Lung (tissue), 12 donors: ENCODE results near the gene ANKFN1. TPM values are rescaled to one million over a fixed set of nuclear protein-coding genes. Genes with fewer than 3 reads are reported as not detected.
A peak's percentile ranks its signal among the peaks of the same experiment; 100 is the strongest.

Experiments used
- ATAC-seq: fragments of 200-7000 bp; cut with Tn5 transposase; one replicate; pipeline ENCODE4 v1.9.1; 2020; ENCODE audit warnings: moderate number of reproducible peaks; ENCODE audit not compliant: insufficient read depth, low FRiP score
- DNase-seq, 3 donors: peaks; one replicate each; pipeline ENCODE4 v3.0.0-alpha.2; 2013 to 2017
- H3K27ac ChIP-seq, 2 donors: one replicate each; pipeline ENCODE4 v1.5.1; 2013; ENCODE audit warnings: mild to moderate bottlenecking in 2 of 2, moderate library complexity in 2 of 2, control low read depth in 1 of 2, inconsistent platforms in 1 of 2, low read depth in 1 of 2, low read length in 1 of 2
- H3K27me3 ChIP-seq, 3 donors: one replicate each; pipeline ENCODE4 v1.5.1; 2013; ENCODE audit warnings: low read length in 2 of 3; ENCODE audit not compliant: control insufficient read depth in 3 of 3, insufficient read depth in 3 of 3
- H3K36me3 ChIP-seq, 4 donors: one replicate each; pipeline ENCODE4 v1.5.1; 2013; ENCODE audit warnings: low read length in 4 of 4, mild to moderate bottlenecking in 1 of 4, moderate library complexity in 1 of 4; ENCODE audit not compliant: control insufficient read depth in 4 of 4, insufficient read depth in 4 of 4
- H3K4me1 ChIP-seq, 5 donors: one replicate each; pipeline ENCODE4 v1.5.1; 2013; ENCODE audit warnings: low read length in 5 of 5, mild to moderate bottlenecking in 2 of 5, moderate library complexity in 1 of 5; ENCODE audit not compliant: control insufficient read depth in 5 of 5, insufficient read depth in 5 of 5
- H3K4me3 ChIP-seq: one replicate; pipeline ENCODE4 v1.5.1; 2013; ENCODE audit warnings: mild to moderate bottlenecking, control low read depth, moderate library complexity
- H3K9ac ChIP-seq, 2 donors: one replicate each; pipeline ENCODE4 v1.5.1; 2013; ENCODE audit warnings: low read length in 2 of 2, control low read depth in 1 of 2; ENCODE audit not compliant: insufficient read depth in 1 of 2
- H3K9me3 ChIP-seq, 4 donors: one replicate each; pipeline ENCODE4 v1.5.1; 2013; ENCODE audit warnings: low read length in 3 of 4, mild to moderate bottlenecking in 1 of 4, moderate library complexity in 1 of 4; ENCODE audit not compliant: control insufficient read depth in 4 of 4, insufficient read depth in 3 of 4
- WGBS, 2 donors: extraction: QIAGEN DNeasy Blood & Tissue Kit; methylation state at CpG; one replicate each; pipeline ENCODE4 v1.1.7; 2013; 5-methylcytosine and 5-hydroxymethylcytosine counted together
- polyA plus RNA-seq, 2 donors: library from polyadenylated mRNA; stranded (reverse); fragments of 200-250 nt; gene quantifications; one replicate each; pipeline ENCODE4 v1.2.1, GENCODE V29; 2013
- total RNA-seq, 2 donors: library from RNA; depleted of rRNA in 1 of 2; stranded (reverse); fragments of >200 nt in 1 of 2; gene quantifications; one replicate each; pipeline ENCODE4 v1.2.1, GENCODE V29; 2014 to 2021
- TF ChIP-seq, protein P1 (sequence below): IDR thresholded peaks from 2 replicates; pipeline ENCODE4 v1.5.1; 2012; ENCODE audit warnings: mild to moderate bottlenecking; ENCODE audit errors: control extremely low read depth, extremely low read depth
- donor health status: control.
- donor health status: control.
- donor health status: Bipolar disorder and iron deficiency.
- donor health status: healthy.
- donor health status: DM: yes; HTN: yes; CAD: no.

The ANKFN1 gene
- total and polyA plus RNA-seq, 4 donors = 0.39 to 8.5 (median 3.4) TPM

- Histone ChIP-seq H3K9ac (no peak overlapping the region), H3K36me3 (no peaks in the 10 kb centered on the region), H3K4me1 (peaks cover 0 to 5% (median 0%) of the 10 kb centered on the region in 5 donors), H3K27me3 (no peaks in the 10 kb centered on the region), H3K27ac (no peak overlapping the region), H3K4me3 (no peak overlapping the region), H3K9me3 (no peaks in the 10 kb centered on the region)
- WGBS, 2 donors = 60 to 76% methylated on average over 4 of the region's 4 CpGs
- no peak for ATAC-seq
- TF ChIP-seq, protein P1, sequence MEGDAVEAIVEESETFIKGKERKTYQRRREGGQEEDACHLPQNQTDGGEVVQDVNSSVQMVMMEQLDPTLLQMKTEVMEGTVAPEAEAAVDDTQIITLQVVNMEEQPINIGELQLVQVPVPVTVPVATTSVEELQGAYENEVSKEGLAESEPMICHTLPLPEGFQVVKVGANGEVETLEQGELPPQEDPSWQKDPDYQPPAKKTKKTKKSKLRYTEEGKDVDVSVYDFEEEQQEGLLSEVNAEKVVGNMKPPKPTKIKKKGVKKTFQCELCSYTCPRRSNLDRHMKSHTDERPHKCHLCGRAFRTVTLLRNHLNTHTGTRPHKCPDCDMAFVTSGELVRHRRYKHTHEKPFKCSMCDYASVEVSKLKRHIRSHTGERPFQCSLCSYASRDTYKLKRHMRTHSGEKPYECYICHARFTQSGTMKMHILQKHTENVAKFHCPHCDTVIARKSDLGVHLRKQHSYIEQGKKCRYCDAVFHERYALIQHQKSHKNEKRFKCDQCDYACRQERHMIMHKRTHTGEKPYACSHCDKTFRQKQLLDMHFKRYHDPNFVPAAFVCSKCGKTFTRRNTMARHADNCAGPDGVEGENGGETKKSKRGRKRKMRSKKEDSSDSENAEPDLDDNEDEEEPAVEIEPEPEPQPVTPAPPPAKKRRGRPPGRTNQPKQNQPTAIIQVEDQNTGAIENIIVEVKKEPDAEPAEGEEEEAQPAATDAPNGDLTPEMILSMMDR = no peak
- DNase-seq = peak in 1 of 3 donors; percentile 3
Measured at GRCh38 chr17:56176091-56176490, 22.8 kb downstream of the ANKFN1 start.

DNA sequence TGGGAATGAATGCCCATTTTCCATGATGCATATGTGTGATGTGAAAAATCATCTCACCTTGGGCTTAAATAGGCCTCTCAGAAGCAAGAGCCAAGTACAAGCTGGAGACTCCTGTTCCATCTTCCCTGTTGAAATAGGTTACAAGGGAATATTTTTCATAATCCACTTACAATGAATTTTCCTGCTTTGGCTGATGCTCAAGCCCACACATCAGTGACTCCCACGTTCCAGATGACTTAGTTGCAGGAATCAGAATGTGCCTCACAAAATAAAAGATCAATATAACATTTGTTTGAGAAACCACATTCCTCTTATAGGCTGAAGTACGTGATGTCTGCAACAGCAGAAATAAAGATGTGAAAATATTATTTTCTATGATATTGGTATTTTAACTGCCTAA, 24.1 kb downstream of the ANKFN1 start:
- ATAC-seq (no peak), DNase-seq (no peak)
- no peaks in the 10 kb centered on the region for H3K9me3 ChIP-seq
- H3K27me3 ChIP-seq = no peaks in the 10 kb centered on the region
- H3K4me3 ChIP-seq = no peak overlapping the region
- TF ChIP-seq, protein P1 = no peak
- no peaks in the 10 kb centered on the region for H3K36me3 ChIP-seq
- WGBS, 2 donors = 86 to 92% methylated on average over 2 of the region's 2 CpGs
- H3K4me1 ChIP-seq = peaks cover 0 to 5% (median 0%) of the 10 kb centered on the region in 5 donors
- no peak overlapping the region for H3K9ac ChIP-seq
- no peak overlapping the region for H3K27ac ChIP-seq

- no peak overlapping the region for H3K27ac ChIP-seq
- no peaks in the 10 kb centered on the region for H3K27me3 ChIP-seq
- WGBS, 2 donors = 88 to 94% methylated on average over 5 of the region's 5 CpGs
- H3K4me3 ChIP-seq = no peak overlapping the region
- no peak for ATAC-seq
- no peaks in the 10 kb centered on the region for H3K36me3 ChIP-seq
- TF ChIP-seq, protein P1 = no peak
- H3K9me3 ChIP-seq = no peaks in the 10 kb centered on the region
- no peak overlapping the region for H3K9ac ChIP-seq
- H3K4me1 ChIP-seq = no peaks in the 10 kb centered on the region
- DNase-seq = no peak
Measured at GRCh38 chr17:56178203-56178602, 24.9 kb downstream of the ANKFN1 start.

DNA sequence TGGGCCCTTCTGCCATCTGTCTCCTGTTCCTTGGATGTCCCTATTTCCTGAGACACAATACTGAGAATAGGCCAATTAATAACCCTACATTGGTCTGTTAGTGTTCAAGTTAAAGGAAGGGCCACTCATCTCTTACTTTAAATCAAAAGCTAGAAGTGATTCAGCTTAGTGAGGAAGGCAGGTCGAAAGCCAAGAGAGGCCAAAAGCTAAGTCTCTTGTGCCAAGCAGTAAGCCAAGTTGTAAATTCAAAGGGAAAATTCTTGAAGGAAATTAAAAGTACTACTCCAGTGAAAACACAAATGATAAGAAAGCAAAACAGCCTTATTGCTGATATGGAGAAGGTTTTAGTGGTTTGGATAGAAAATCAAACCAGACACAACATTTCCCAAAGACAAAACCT, 28.8 kb downstream of the ANKFN1 start:
- TF ChIP-seq, protein P1 = no peak
- 75 to 87% methylated on average over 1 of the region's 1 CpG for WGBS, 2 donors
- no peaks in the 10 kb centered on the region for H3K27me3 ChIP-seq
- H3K4me3 ChIP-seq = no peak overlapping the region
- no peak overlapping the region for H3K9ac ChIP-seq
- H3K27ac ChIP-seq = no peak overlapping the region
- H3K36me3 ChIP-seq = no peaks in the 10 kb centered on the region
- DNase-seq (no peak), ATAC-seq (no peak)
- no peaks in the 10 kb centered on the region for H3K4me1 ChIP-seq
- H3K9me3 ChIP-seq = no peaks in the 10 kb centered on the region
